Occipital lobe (tissue), 2 donors: ENCODE results near the gene TACC3. TPM values are rescaled to one million over a fixed set of nuclear protein-coding genes. Genes with fewer than 3 reads are reported as not detected.
A peak's percentile ranks its signal among the peaks of the same experiment; 100 is the strongest.
"Not testable (repeated sequence)": the region's sequence is repeated elsewhere in the genome, so short reads cannot be mapped to it uniquely, and the experiment has no call there.

Experiments
- DNase-seq: peaks from one replicate; lab custom pipeline; 2025; lab: John Stamatoyannopoulos, UW
- total RNA-seq: library from RNA; depleted of rRNA; stranded (reverse); fragments of >200 nt; gene quantifications from one replicate; pipeline ENCODE4 v1.2.3, GENCODE V29; 2014

Gene TACC3
- total RNA-seq = 1.6 TPM

- peak; percentile 94 for DNase-seq
Measured at GRCh38 chr4:1721003-1721665, at the start of gene TACC3, which contains the start of gene TMEM129. TSS of gene TACC3 (plus strand) at chr4:1721521. CDS start at chr4:1723422, 1,901 bp downstream. TSS of gene TMEM129 (minus strand) at chr4:1721323. CDS start at chr4:1720837, 486 bp downstream.

DNA sequence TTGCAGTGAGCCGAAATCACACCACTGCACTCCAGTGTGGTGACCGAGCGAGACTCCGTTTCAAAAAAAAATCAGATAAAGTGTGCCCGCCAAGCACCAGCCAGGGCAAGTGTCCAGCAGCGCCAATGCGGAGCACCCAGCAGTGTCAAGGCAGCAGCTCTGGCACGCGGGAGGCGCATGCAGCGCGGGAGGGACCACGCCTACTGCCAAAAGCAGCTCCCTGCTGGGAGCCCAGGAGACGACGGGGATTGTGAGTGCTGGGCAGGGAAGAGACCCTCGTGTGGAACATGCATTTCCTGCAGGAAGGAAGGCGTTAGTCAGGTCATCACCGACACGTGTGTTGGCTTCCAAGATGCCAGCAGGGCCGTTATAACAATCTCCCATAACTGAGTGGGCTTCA is 47.6 kb upstream of the TACC3 start:
- DNase-seq = no peak

DNA sequence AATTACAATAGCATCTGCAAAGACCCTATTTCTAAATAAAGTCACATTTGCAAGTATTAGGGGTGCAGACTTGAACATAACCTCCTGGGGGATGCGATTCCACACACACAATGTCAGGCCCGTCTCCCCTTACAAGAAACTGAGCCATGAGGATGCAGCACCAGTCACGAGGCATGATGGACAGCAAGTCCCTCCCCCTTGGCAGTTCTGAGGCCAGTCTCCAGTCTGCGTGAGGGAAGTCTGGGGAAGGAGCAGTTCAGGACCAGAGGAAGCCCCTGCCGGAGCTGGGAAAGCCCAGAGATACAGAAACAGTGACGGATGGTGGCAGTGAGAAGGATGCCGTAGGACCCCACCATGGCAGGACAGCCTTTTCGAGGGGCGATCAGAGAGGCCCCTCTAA is 46.6 kb upstream of the TACC3 start:
- no peak for DNase-seq

DNA sequence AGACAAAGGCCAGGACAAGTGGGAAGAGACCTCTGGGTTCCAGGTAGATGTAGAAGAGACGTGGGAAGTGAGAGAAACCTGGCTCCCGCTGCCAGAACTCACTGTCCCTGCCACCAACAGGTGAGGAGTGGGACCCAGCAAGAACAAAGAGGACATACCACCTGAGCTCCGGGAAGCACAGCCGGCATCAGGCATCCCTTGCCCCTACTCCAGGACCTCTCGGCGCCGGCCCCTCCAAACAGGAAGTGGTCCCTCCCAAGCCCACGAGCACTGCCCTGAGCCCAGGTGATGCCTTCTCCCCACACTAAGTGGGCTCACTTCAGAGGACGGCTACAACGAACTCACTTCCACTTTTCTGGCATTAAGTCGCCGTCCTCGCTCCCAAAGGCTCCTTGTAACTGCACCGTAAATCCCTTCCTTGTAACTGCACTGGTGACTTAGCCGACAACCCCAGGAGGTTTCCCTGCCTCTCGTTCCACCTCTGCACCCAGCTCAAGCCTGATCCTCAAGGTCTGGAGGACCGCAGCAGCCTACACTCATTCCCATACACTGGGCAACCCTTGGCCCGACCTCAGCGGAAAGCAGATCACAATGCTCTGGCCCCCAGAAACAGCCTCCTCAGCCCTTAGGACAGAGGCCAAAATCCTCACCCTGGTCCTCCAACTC is 46.1 kb upstream of the TACC3 start:
- DNase-seq = no peak

DNA sequence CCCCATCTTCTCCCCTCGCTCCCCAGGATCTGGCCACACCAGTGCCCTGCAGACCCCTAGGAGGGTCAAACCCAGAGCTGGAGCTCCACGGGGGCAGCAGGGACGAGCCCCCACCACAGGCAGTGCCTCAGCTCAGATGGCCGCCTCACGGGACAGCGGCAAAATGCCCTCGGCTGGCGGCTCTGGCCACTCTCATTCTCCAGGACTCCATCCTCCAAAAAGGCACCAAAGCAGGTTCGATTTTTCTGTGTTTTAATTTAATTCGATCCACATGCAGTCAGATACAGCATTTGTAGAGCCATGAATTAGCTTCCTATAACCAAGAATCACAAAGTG is 45.6 kb upstream of the TACC3 start:
- DNase-seq = no peak

GRCh38 chr4:1676605-1677525 is 44.5 kb upstream of the TACC3 start:
- DNase-seq = no peak

GRCh38 chr4:1678244-1678643 is 43.1 kb upstream of the TACC3 start:
- no peak for DNase-seq

GRCh38 chr4:1682860-1683259 is 38.5 kb upstream of the TACC3 start:
- DNase-seq = no peak

DNA sequence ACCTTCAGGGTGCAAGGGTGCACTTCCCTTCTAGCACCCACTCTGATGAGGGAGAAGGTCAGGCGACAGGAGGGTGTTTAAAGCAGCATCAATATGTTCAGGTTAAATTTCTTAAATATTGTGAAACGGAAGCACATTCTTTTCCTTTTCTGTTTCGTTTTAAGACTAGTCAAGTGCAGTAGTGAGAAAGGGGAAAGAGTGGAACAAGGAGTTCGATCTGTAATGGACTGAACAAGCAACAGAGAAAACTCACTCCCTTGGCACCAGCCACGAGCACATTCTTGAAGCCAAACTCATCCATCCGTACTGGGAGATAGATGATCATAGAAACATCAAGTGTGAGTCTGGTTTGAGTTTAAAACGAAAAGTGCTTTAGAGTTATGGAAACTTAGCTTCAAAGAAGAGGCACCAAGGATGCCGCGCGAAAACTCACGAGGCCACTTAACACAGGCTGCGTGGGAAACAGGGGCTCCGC is 38.0 kb upstream of the TACC3 start:
- no peak for DNase-seq

GRCh38 chr4:1683736-1684505 is 37.4 kb upstream of the TACC3 start, which contains the start of gene FAM53A:
TSS of gene FAM53A (minus strand) at chr4:1684313. CDS start at chr4:1668741, 15,572 bp downstream.
- peak; percentile 78 for DNase-seq

DNA sequence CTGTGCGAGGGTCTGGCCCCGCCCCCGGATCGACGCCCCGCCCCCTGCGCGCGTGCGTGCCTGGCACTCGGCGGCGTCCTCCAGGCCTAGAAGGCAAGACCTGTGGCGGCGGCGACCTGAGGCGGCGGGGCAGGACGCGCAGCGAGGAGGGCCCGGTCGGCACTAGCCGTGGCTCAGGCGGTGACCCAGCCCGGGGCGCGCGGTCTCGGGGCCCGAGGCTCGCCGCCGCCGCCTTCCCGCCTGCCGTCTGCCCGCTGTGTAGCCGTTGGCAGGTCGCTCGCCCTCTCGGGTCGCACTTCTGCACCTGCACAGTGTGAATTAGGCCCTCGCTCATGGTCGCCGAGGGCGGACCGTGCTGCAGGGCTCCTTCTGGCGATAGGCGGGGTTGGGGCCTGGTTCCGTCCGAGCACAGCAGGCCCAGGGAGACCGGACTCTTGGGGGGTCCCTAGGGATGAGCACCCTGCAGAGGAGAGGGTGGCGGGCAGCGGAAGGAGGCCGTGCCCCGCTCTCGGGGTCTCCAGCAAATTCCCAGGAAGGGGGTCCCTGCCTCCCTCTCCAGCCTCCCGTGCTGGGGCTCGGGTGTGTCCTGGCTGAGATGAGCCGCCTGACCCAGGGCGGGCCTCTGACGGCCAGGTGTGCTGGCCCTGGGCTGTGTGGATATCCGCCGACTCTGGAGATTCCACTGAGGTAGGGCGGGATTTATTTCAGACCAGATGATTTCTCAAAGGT is 36.7 kb upstream of the TACC3 start:
- no peak for DNase-seq

DNA sequence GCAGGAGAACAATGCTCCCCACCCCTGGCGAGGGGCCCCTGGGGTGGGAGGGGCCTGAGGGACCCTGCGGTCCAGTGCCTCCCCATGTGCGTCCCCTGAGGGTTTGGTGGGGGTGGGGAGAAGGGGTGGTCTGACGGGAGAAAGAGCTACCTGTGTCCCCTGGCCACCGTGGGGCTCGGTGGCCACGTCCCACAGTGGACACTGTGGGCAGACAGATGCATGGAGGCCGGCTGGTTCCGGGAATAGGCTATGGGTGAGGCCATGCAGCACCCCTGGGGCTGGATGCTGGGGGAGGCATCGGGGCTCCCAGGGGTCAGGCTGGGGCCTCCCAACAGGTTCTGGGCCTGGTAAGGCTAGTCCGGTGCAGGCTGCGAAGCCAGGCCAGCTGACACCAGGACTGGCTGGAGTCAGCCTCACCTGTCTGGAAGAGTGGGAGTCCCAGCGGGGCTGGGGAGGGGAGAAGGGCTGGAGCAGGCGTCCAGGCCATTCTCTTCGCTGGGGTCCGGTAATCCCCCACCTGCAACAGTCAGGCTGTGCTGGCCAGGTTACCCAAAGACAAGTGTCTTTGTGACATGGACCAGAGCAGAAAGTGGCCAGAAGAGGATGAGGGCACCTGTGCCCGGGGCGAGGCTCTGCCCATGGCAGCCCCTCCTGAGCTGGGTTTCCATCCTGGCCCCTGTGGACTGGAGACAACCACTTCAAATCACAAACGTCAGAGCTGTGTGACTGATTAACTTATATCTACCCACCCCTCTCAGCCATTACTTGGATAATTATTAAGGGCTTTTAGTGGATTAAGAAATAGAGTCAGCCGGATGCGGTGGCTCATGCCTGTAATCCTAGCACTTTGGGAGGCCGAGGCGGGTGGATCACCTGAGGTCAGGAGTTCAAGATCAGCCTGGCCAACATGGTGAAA is 35.8 kb upstream of the TACC3 start:
- no peak for DNase-seq

DNA sequence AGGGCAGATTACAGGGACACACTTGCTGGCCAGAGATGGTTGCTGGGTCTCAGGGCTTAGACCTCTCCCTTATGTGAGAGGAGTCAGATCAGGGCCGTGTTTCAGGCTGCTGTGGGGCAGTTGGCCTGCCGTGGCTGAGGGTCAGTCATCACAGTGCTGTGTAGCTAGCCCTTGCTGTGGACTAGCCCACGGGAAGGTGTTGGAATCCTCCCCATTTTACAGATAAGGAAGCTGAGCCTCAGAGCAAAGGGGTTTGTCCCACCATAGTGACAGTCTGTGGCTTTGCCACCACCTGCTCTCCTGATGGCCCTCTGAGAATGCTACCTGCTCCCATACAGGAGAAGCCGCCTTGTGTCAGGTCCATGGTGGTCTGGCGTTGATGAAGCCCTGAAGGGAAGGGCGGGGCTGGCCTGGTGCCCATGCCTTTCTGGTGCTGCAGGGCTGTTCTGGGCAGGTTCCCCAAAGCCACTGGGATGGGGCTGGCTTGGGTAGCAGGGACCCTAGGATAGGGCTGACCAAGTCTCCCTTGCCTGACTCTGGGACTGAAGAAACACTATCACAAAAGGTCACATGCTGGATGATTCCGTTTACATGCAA is 34.8 kb upstream of the TACC3 start:
- no peak for DNase-seq

DNA sequence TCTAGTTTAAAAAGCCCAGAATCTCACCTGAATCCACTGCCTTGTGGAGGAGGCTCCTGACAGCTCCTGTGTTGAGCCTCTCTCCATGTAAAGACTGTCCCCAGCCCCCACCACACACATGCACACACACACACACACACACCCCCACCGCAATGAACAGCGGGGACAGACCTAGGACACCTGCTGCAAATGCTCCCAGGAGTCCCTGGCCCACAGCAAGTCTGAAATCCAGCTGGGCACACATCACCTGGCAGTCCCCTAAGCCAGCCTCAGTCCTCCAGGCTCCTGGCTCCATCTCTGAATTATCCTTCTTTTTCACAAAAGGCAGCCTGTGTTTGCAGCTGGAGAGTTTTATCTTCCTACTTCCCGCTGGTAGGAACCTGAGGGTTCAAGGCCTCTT is 30.6 kb upstream of the TACC3 start:
- no peak for DNase-seq

GRCh38 chr4:1691737-1692373 is 29.5 kb upstream of the TACC3 start:
- no peak for DNase-seq

GRCh38 chr4:1693131-1693896 is 28.0 kb upstream of the TACC3 start:
- DNase-seq = peak; percentile 44

GRCh38 chr4:1695913-1696312 is 25.4 kb upstream of the TACC3 start:
- no peak for DNase-seq

DNA sequence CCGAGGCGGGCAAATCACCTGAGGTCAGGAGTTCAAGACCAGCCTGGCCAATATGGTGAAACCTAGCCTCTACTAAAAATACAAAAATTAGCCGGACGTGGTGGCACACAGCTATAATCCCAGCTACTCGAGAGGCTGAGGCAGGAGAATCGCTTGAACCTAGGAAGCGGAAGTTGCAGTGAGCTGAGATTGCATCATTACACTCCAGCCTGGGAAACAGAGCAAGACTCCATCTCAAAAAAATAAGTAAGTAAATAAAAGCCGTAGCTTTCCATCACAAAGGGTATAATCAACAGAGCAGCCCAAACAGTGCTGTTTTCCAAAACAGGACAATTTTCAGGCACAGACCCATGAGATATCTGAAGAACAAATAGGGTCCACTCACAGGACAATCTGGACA is 19.6 kb upstream of the TACC3 start:
- not testable (repeated sequence) for DNase-seq
